Epithelial cell of esophagus (primary cell): ENCODE data around the gene FAM171A2.

Experiments used
- DNase-seq: peaks from one replicate; pipeline ENCODE4 v3.0.0; 2010; ENCODE audit warnings: low read depth
- H3K4me3 ChIP-seq: 2 replicates; pipeline ENCODE4 v1.5.1; 2011; ENCODE audit warnings: mild to moderate bottlenecking, low read length, control low read depth
- CTCF ChIP-seq: IDR thresholded peaks from 2 replicates; pipeline ENCODE4 v1.5.1; 2011; ENCODE audit warnings: low read depth, mild to moderate bottlenecking, low read length, control low read depth, inconsistent platforms; ENCODE audit not compliant: insufficient read depth; ENCODE audit errors: missing control alignments

Gene FAM171A2

GRCh38 chr17:44362949-44363612, 572 bp downstream of the FAM171A2 start:
- H3K4me3 ChIP-seq: peak overlapping the region; percentile 55
- no peak for TF ChIP-seq CTCF
- no peak for DNase-seq

- no peak for TF ChIP-seq CTCF
- peak overlapping the region; percentile 55 for H3K4me3 ChIP-seq
- no peak for DNase-seq
Observed at GRCh38 chr17:44362459-44362948, 1.1 kb downstream of the FAM171A2 start.

GRCh38 chr17:44361292-44362260, 2.1 kb downstream of the FAM171A2 start:
- DNase-seq: no peak
- TF ChIP-seq CTCF: no peak
- no peak overlapping the region for H3K4me3 ChIP-seq

GRCh38 chr17:44360826-44361225, 2.8 kb downstream of the FAM171A2 start:
- H3K4me3 ChIP-seq: no peak overlapping the region
- no peak for DNase-seq
- TF ChIP-seq CTCF: no peak

GRCh38 chr17:44360144-44360533, 3.5 kb downstream of the FAM171A2 start:
- no peak for DNase-seq
- no peak overlapping the region for H3K4me3 ChIP-seq
- TF ChIP-seq CTCF: no peak

- H3K4me3 ChIP-seq: no peak overlapping the region
- no peak for TF ChIP-seq CTCF
- DNase-seq: no peak
Observed at GRCh38 chr17:44359458-44360143, 4.1 kb downstream of the FAM171A2 start.
